Transverse colon (tissue), 4 donors: ENCODE data around the gene PIGA.

Experiments
- EP300 ChIP-seq: sonication (generic); formaldehyde crosslinking; IDR thresholded peaks from one replicate; pipeline ENCODE4 v1.6.1; 2017; ENCODE audit warnings: antibody characterized with exemption, low read depth
- POLR2A ChIP-seq: fragments of 450-650 bp; IDR thresholded peaks from one replicate; pipeline ENCODE4 v1.6.1; 2016; ENCODE audit warnings: antibody characterized with exemption, mild to moderate bottlenecking, moderate library complexity
- POLR2AphosphoS5 ChIP-seq, 3 donors: sonication (generic); formaldehyde crosslinking; IDR thresholded peaks; one replicate each; pipeline ENCODE4 v1.6.1; 2016; ENCODE audit warnings: antibody characterized with exemption in 3 of 3
- TF ChIP-seq, protein P1 (sequence below), 5 experiments: fragments of 200-600 bp in 3 of 5; fragments of 450-650 bp in 2 of 5; sonication (generic) in 3 of 5; IDR thresholded peaks; 1 replicate in 2 of 5; 2 replicates in 3 of 5; pipeline ENCODE4 v1.5.1; 2016 to 2017; ENCODE audit warnings: antibody characterized with exemption in 5 of 5, inconsistent platforms in 3 of 5, mild to moderate bottlenecking in 2 of 5, moderate library complexity in 1 of 5

DNA sequence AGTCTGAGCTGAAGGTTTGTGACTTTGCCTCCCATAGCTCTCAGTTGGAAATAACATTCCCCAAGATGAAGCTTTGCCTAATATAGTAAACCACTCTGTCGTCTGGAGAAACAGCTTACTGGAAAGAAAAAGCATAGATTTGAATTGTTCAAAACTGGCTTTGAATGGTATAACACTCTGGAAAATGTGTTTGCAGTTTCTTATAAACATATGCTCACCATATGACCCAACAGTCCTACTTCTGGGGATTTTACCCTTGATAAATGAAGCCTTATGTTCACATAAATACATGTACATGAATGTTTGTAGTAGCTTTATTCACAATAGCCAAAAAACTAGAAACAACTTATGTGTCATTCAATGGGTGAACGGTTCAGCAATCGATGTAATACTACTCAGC is 38.7 kb upstream of the PIGA start:
- TF ChIP-seq, protein P1, sequence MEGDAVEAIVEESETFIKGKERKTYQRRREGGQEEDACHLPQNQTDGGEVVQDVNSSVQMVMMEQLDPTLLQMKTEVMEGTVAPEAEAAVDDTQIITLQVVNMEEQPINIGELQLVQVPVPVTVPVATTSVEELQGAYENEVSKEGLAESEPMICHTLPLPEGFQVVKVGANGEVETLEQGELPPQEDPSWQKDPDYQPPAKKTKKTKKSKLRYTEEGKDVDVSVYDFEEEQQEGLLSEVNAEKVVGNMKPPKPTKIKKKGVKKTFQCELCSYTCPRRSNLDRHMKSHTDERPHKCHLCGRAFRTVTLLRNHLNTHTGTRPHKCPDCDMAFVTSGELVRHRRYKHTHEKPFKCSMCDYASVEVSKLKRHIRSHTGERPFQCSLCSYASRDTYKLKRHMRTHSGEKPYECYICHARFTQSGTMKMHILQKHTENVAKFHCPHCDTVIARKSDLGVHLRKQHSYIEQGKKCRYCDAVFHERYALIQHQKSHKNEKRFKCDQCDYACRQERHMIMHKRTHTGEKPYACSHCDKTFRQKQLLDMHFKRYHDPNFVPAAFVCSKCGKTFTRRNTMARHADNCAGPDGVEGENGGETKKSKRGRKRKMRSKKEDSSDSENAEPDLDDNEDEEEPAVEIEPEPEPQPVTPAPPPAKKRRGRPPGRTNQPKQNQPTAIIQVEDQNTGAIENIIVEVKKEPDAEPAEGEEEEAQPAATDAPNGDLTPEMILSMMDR (IDR thresholded peaks at IDR 0.05) = no peak
- TF ChIP-seq POLR2A (no peak), POLR2AphosphoS5 (IDR thresholded peaks at IDR 0.05) (no peak), EP300 (no peak)
